PC-9 (cell line): ENCODE data around the gene ITCH. TPM values are rescaled to one million over a fixed set of nuclear protein-coding genes. Genes with fewer than 3 reads are reported as not detected.

ENCODE experiments used
- BruUV-seq: library from RNA; stranded (reverse); fragments of 400-500 nt; replicated peaks from 2 replicates; lab custom pipeline; 2021; lab: Mats Ljungman, UMichigan
- CTCF ChIA-PET: fragments of 300-600 bp; sonication (Branson Sonifier 250); formaldehyde crosslinking; loops from one replicate; lab custom pipeline; 2022; ENCODE audit warnings: antibody characterized with exemption; lab: Charles Lee
- POLR2A ChIA-PET: fragments of 300-600 bp; sonication (Branson Sonifier 250); formaldehyde crosslinking; loops from one replicate; lab custom pipeline; 2022; ENCODE audit warnings: antibody characterized with exemption; ENCODE audit not compliant: unreplicated experiment; lab: Charles Lee
- DNase-seq, 2 experiments: peaks; one replicate each; pipeline versions ENCODE4 v3.0.0 to v3.0.0-alpha.2; 2015 to 2022; ENCODE audit warnings: mixed read lengths in 1 of 2
- H2AFZ ChIP-seq: fragments of 200-600 bp; sonication (generic); 2 replicates; pipeline ENCODE4 v1.8.1; 2017; ENCODE audit warnings: antibody characterized with exemption
- H3F3A ChIP-seq: fragments of 200-600 bp; sonication (generic); 2 replicates; pipeline ENCODE4 v1.8.1; 2017; ENCODE audit warnings: antibody characterized with exemption, mild to moderate bottlenecking, low read depth; ENCODE audit not compliant: insufficient read depth
- H3K27ac ChIP-seq: fragments of 200-600 bp; sonication (generic); 2 replicates; pipeline ENCODE4 v1.6.1; 2016; ENCODE audit warnings: mixed run types
- H3K27me3 ChIP-seq: fragments of 200-600 bp; sonication (generic); 2 replicates; pipeline ENCODE4 v1.6.1; 2016; ENCODE audit warnings: low read depth, mixed run types; ENCODE audit not compliant: insufficient read depth
- H3K36me3 ChIP-seq: fragments of 200-600 bp; sonication (generic); 2 replicates; pipeline ENCODE4 v1.6.1; 2016; ENCODE audit warnings: low read depth, mixed run types
- H3K4me1 ChIP-seq: fragments of 200-600 bp; sonication (generic); replicated peaks from 2 replicates; pipeline ENCODE4 v1.6.1; 2016; ENCODE audit warnings: mixed run types; ENCODE audit not compliant: insufficient read depth
- H3K4me2 ChIP-seq: fragments of 200-600 bp; sonication (generic); 2 replicates; pipeline ENCODE4 v1.6.1; 2017; ENCODE audit warnings: mixed run types
- H3K4me3 ChIP-seq: fragments of 200-600 bp; sonication (generic); 2 replicates; pipeline ENCODE4 v1.6.1; 2016; ENCODE audit warnings: mixed run types
- H3K79me2 ChIP-seq: fragments of 200-600 bp; sonication (generic); 2 replicates; pipeline ENCODE4 v1.6.1; 2017; ENCODE audit warnings: low read depth, mixed run types
- H3K9me2 ChIP-seq: fragments of 200-600 bp; sonication (generic); 2 replicates; pipeline ENCODE4 v1.8.1; 2017; ENCODE audit warnings: mild to moderate bottlenecking; ENCODE audit not compliant: insufficient read depth
- H3K9me3 ChIP-seq: fragments of 200-600 bp; sonication (generic); 2 replicates; pipeline ENCODE4 v1.8.1; 2016; ENCODE audit warnings: low read depth; ENCODE audit not compliant: insufficient read depth
- H4K20me1 ChIP-seq: fragments of 200-600 bp; sonication (generic); 2 replicates; pipeline ENCODE4 v1.8.1; 2017; ENCODE audit not compliant: insufficient read depth
- EZH2 ChIP-seq: fragments of 200-600 bp; sonication (generic); IDR thresholded peaks from 2 replicates; pipeline ENCODE4 v1.8.0; 2017; ENCODE audit warnings: antibody characterized with exemption, low read depth
- intact Hi-C: fragments of 100-400 bp; cut with micrococcal nuclease; formaldehyde crosslinking; loops from one replicate; pipeline ENCODE4 v1.10.0; 2022; ENCODE audit not compliant: unreplicated experiment
- microRNA-seq: library from miRNA; unstranded; fragments of <30 nt; microRNA quantifications from one replicate; pipeline ENCODE4 v1.2.0, GENCODE V29; 2021; ENCODE audit warnings: borderline number of aligned reads, borderline replicate concordance
- total RNA-seq: library from RNA; stranded (reverse); gene quantifications from 2 replicates; pipeline ENCODE4 v1.2.3, GENCODE V29; 2021
- TF ChIP-seq, protein P1 (sequence below): fragments of 200-600 bp; sonication (generic); conservative IDR thresholded peaks from 2 replicates; pipeline ENCODE4 v1.6.1; 2017; ENCODE audit warnings: mixed run types, antibody characterized with exemption, mild to moderate bottlenecking, moderate library complexity

ITCH gene
- total RNA-seq, 1 experiment from 2014 or later, result 144 TPM

DNA sequence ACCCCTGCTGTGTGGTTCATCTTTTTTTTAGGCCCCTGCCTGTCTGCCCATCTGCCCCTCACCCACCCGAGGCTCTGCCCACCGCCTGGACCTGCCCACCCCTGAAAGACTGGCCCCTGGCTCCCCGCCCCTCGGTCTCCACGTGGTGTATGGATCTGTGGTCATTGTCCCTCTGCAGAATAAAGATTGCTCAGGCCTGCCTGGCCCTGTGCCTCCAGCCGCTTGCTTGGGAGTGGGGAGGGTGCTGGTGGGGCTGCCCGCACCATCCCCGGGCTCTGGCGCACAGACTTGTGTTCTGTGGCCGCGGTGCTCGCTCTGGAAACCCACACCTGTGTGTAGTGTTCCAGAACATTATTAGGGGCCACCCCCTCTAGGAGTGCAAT, 197.1 kb downstream of the ITCH start:
- no peak overlapping the region for H2AFZ ChIP-seq

DNA sequence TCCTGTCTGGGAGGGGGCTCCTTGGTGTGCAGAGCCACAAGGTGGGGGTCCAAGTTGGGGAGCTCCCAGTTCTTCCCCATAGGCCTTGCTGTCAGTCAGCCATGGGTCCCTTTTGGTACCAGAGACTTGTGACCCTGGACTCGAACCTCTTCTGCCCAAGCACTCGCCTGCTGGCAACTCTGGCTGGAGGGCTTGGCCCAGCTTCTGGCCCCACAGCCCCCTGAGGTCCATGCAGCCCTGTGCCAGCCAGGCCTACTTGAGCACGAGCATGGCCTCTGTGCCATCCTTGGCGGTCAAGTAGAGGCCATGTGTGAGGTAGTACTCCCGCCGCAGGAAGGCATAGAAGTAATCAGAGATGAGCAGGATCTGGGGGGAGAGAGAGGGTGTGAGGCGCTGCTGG, 197.5 kb downstream of the ITCH start:
- no peaks in the 10 kb centered on the region; the same call in 1 of the 2 replicates for H3F3A ChIP-seq
- no peaks in the 10 kb centered on the region for H3K36me3 ChIP-seq
- ChIA-PET POLR2A (no interaction called here), CTCF (interaction anchor here (0.5 kb wide), 1 partner anchor 13 kb away, joined by 20 read pairs; no protein-coding TSS in a partner anchor)
- no peak overlapping the region for H3K4me2 ChIP-seq
- no peak overlapping the region for H3K4me3 ChIP-seq
- H3K27ac ChIP-seq, result no peak overlapping the region
- no peaks in the 10 kb centered on the region for H4K20me1 ChIP-seq
- DNase-seq, result no peak
- no peak for TF ChIP-seq EZH2
- TF ChIP-seq, protein P1, sequence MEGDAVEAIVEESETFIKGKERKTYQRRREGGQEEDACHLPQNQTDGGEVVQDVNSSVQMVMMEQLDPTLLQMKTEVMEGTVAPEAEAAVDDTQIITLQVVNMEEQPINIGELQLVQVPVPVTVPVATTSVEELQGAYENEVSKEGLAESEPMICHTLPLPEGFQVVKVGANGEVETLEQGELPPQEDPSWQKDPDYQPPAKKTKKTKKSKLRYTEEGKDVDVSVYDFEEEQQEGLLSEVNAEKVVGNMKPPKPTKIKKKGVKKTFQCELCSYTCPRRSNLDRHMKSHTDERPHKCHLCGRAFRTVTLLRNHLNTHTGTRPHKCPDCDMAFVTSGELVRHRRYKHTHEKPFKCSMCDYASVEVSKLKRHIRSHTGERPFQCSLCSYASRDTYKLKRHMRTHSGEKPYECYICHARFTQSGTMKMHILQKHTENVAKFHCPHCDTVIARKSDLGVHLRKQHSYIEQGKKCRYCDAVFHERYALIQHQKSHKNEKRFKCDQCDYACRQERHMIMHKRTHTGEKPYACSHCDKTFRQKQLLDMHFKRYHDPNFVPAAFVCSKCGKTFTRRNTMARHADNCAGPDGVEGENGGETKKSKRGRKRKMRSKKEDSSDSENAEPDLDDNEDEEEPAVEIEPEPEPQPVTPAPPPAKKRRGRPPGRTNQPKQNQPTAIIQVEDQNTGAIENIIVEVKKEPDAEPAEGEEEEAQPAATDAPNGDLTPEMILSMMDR, result no peak
- H3K79me2 ChIP-seq, result no peaks in the 10 kb centered on the region
- H3K4me1 ChIP-seq, result no peaks in the 10 kb centered on the region
- no TSS peak for BruUV-seq
- H2AFZ ChIP-seq, result no peak overlapping the region
- H3K9me2 ChIP-seq, result no peaks in the 10 kb centered on the region
- intact Hi-C loops, result no loop called here
- no peaks in the 10 kb centered on the region for H3K27me3 ChIP-seq
- H3K9me3 ChIP-seq, result no peaks in the 10 kb centered on the region

More for the DNA sequence above, 197.1 kb downstream of the ITCH start:
- CTCF ChIA-PET, result no interaction called here
- no TSS peak for BruUV-seq
- H3K4me3 ChIP-seq, result no peak overlapping the region
- TF ChIP-seq EZH2, result no peak
- no peak for DNase-seq
- no peaks in the 10 kb centered on the region for H3K27me3 ChIP-seq
- POLR2A ChIA-PET, result no interaction called here
- no peaks in the 10 kb centered on the region for H3K9me2 ChIP-seq
- no peaks in the 10 kb centered on the region for H3K4me1 ChIP-seq
- no peaks in the 10 kb centered on the region for H3K36me3 ChIP-seq
- no peak overlapping the region for H3K4me2 ChIP-seq
- intact Hi-C loops, result no loop called here
- no peaks in the 10 kb centered on the region; the same call in 1 of the 2 replicates for H3F3A ChIP-seq
- H3K9me3 ChIP-seq, result no peaks in the 10 kb centered on the region
- H3K27ac ChIP-seq, result no peak overlapping the region
- H3K79me2 ChIP-seq, result no peaks in the 10 kb centered on the region
- no peaks in the 10 kb centered on the region for H4K20me1 ChIP-seq

Small RNA genes lying within 50 kb of the gene (microRNA-seq; reads per million reads assigned to microRNA genes)
- gene MIR644A, result not detected

Other genes starting within 250 kb of the ITCH start
- not detected in 2 replicates for gene ASIP, start 121.8 kb upstream of the ITCH start, total RNA-seq
- gene AHCY, start 59.9 kb upstream of the ITCH start, total RNA-seq, result 247 and 273 TPM in 2 replicates
- 145 and 179 TPM in 2 replicates for gene DYNLRB1, start 153.1 kb downstream of the ITCH start, total RNA-seq
- not detected in 2 replicates for gene MAP1LC3A, start 195.4 kb downstream of the ITCH start, total RNA-seq